SK-MEL-5 (cell line): ENCODE data around the gene TOP1. TPM values are rescaled to one million over a fixed set of nuclear protein-coding genes. Genes with fewer than 3 reads are reported as not detected.

ENCODE experiments used
- small RNA-seq, 2 experiments: library from RNA; depleted of rRNA; stranded (forward); fragments of <200 nt; gene quantifications; one replicate each; pipeline ENCODE3, GENCODE V24; 2014
- total RNA-seq: library from RNA; depleted of rRNA; stranded (reverse); fragments of >200 nt; shearing (Covaris generic); gene quantifications from 2 replicates; pipeline ENCODE4 v1.2.3, GENCODE V29; 2014; rRNA removed

Gene TOP1
- total RNA-seq, 1 experiment from 2014 or later: 16.1 TPM

Small RNAs within 50 kb of the gene (small RNA-seq; reads per million reads assigned to genes)
- gene MIR6871: 0 reads per million in 2 experiments
- gene RNU2-52P: 0.08 to 0.57 reads per million in 2 experiments

Other genes starting within 250 kb of the TOP1 start
- 62.1 and 85.8 TPM in 2 replicates for gene PLCG1, start 108.7 kb downstream of the TOP1 start, total RNA-seq